ENCODE data around the gene HYAL4.
"Not testable (repeated sequence)": the region's sequence is repeated elsewhere in the genome, so short reads cannot be mapped to it uniquely, and the experiment has no call there.

HYAL4 gene

DNA sequence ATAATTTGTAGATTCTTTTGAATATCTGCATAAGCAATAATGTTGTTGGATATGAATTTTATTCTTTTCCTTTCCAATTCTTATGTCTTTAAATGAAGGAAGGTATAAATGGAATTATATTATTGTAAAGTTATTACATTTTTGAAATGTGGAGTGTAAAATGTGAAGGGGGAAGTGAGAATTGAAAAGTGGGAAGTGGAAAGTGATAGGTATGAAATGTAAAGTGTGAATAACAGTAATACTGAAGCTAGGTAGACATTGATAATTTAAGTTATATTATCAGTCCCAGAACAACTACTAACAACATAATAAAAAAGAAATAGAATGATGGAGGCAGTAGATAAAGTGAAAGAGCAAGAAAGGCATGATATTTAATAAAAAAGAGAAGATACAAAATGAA, 39.7 kb upstream of the HYAL4 start:
- TF ChIP-seq ZFX (IDR thresholded peaks at IDR 0.05; ENCODE audit: borderline replicate concordance), result no peak
- TF ChIP-seq, protein P1, sequence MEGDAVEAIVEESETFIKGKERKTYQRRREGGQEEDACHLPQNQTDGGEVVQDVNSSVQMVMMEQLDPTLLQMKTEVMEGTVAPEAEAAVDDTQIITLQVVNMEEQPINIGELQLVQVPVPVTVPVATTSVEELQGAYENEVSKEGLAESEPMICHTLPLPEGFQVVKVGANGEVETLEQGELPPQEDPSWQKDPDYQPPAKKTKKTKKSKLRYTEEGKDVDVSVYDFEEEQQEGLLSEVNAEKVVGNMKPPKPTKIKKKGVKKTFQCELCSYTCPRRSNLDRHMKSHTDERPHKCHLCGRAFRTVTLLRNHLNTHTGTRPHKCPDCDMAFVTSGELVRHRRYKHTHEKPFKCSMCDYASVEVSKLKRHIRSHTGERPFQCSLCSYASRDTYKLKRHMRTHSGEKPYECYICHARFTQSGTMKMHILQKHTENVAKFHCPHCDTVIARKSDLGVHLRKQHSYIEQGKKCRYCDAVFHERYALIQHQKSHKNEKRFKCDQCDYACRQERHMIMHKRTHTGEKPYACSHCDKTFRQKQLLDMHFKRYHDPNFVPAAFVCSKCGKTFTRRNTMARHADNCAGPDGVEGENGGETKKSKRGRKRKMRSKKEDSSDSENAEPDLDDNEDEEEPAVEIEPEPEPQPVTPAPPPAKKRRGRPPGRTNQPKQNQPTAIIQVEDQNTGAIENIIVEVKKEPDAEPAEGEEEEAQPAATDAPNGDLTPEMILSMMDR (IDR thresholded peaks at IDR 0.05), result no peak
- no peak overlapping the region for H3K27ac ChIP-seq

DNA sequence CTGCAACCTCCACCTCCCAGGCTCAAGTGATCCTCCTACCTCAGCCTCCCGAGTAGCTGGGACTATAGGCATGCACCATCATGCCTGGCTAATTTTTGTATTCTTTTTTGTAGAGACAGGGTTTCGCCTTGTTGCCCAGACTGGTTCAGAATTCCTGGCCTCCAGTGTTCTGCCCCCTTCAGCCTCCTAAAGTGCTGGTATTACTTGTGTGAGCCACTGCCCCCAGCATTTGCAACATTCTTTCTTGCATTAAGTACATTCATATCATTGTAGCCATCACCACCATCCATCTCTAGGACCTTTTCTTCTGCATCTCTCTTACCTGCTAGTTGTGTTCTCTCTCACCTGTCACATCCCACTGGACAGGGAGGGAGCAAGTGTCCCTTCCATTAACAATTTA, 35.5 kb upstream of the HYAL4 start:
- H3K27ac ChIP-seq, result no peak overlapping the region
- TF ChIP-seq ZFX (IDR thresholded peaks at IDR 0.05; ENCODE audit: borderline replicate concordance), result no peak
- TF ChIP-seq, protein P1 (IDR thresholded peaks at IDR 0.05), result no peak

DNA sequence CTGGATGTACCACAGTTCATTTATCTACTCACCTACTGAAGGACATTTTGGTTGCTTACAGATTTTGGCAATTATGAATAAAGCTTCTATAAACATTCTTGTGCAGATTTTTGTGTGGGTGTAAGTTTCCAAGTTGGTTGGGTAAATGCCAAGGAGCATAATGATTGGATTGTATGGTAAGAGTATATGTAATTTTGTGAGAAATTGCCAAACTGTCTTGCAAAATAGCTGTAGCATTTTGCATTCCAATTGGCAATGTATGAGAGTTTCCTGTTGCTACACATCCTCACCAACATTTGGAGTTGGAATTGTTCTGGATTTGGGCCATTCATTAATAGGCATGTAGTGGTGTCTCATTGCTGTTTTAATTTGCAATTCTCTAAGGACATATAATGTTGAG, 33.9 kb upstream of the HYAL4 start:
- TF ChIP-seq, protein P1 (IDR thresholded peaks at IDR 0.05), result no peak
- no peak for TF ChIP-seq ZFX (IDR thresholded peaks at IDR 0.05; ENCODE audit: borderline replicate concordance)
- no peak overlapping the region for H3K27ac ChIP-seq

DNA sequence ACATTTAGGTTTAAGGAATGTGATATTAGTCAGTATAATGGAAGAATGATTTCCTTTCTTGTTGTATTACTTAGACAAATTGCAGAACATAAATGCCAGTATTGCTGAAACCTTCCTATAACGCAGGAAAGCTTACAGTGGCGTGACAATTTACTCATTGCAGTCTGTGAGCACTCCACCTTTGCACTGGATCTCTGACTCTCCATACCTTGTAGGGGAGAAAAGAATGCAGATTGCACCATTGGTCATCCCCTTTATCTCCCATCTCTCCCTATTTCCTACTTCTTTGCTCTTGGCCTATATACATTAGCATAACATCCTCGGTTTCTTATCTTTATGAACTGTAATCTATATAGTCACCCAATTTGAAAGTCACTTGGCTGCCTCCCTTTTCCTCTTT, 28.1 kb upstream of the HYAL4 start:
- H3K27ac ChIP-seq, result no peak overlapping the region
- TF ChIP-seq ZFX (IDR thresholded peaks at IDR 0.05; ENCODE audit: borderline replicate concordance), result no peak
- TF ChIP-seq, protein P1 (IDR thresholded peaks at IDR 0.05), result no peak

DNA sequence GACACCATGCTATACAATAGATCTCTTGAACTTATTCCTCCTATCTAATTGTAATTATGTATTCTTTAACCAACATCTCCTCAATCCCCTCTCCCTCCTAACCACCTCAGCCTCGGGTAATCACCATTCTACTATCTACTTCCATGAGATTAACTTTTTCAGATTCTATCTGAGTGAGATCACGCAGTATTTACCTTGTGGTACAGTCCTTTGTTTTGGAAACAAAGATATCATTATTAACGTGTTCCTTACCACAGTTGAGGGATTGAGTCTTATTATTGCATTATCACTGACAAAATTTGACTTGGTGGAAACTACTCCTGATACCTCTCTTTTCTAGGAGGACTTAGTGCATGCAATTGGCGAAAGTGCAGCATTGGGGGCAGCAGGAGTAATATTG, 26.0 kb upstream of the HYAL4 start:
- no peak for TF ChIP-seq ZFX (IDR thresholded peaks at IDR 0.05; ENCODE audit: borderline replicate concordance)
- TF ChIP-seq, protein P1 (IDR thresholded peaks at IDR 0.05), result no peak
- H3K27ac ChIP-seq, result no peak overlapping the region

DNA sequence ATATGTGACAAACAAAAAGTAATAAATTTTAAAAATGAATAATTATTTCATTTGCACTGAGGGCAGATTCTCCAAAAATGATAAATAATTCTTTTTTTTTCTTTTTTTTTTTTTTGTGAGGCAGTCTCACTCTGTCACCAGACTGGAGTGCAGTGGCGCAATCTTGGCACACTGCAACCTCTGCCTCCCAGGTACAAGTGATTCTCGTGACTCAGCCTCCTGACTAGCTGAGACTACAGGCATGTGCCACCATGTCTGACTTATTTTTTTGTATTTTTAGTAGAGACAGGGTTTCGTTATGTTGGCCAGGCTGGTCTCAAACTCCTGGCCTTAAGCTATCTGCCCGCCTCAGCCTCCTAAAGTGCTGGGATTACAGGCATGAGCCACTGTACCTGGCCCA, 25.2 kb upstream of the HYAL4 start:
- not testable (repeated sequence) for H3K27ac ChIP-seq

DNA sequence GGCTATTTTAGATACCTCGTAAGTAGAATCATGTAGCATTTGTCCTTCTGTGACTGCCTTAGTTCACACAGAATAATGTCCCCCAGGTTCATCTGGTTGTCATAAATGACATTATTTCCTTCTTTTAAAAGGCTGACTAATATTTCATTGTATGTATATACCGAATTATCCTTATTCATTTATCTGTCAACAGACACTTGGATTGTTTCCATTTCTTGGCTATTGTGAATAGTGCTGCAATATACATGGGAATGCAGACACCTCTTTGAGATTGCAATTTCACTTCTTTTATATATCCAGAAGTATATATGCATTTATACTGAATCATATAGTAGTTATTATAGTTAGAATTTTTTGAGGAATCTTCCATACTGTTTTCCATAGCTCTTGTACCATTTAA, 24.1 kb upstream of the HYAL4 start:
- no peak overlapping the region for H3K27ac ChIP-seq
- no peak for TF ChIP-seq ZFX (IDR thresholded peaks at IDR 0.05; ENCODE audit: borderline replicate concordance)
- TF ChIP-seq, protein P1 (IDR thresholded peaks at IDR 0.05), result no peak

DNA sequence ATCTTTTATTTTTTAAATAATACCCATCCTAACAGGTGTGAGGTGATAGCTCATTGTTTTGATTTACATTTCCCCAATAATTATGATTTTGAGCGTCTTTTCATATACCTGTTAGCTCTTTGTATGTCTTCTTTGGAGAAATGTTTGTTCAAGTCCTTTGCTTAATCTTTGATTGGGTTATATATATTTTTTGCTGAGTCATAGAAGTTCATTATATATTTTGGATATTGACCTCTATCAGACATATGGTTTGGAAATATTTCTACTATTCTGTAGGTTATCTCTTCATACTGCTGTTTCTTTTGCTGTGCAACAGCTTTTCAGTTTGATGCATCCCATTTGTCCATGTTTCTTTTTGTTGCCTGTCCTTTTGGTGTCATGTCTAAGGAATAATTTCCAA, 23.6 kb upstream of the HYAL4 start:
- no peak overlapping the region for H3K27ac ChIP-seq
- TF ChIP-seq, protein P1 (IDR thresholded peaks at IDR 0.05), result no peak
- no peak for TF ChIP-seq ZFX (IDR thresholded peaks at IDR 0.05; ENCODE audit: borderline replicate concordance)
